Fibroblast of mammary gland (primary cell): ENCODE data around the gene SOHLH2.

Experiments
- DNase-seq: peaks from one replicate; pipeline ENCODE4 v3.0.0-alpha.2; 2010; ENCODE audit warnings: low read depth
- H3K4me3 ChIP-seq: 2 replicates; pipeline ENCODE4 v1.5.1; 2011; ENCODE audit warnings: low read depth, mild to moderate bottlenecking, low read length, moderate library complexity; ENCODE audit not compliant: control insufficient read depth
- TF ChIP-seq, protein P1 (sequence below): conservative IDR thresholded peaks from 2 replicates; pipeline ENCODE4 v1.5.1; 2011; ENCODE audit warnings: low read depth, low read length, inconsistent platforms; ENCODE audit not compliant: control insufficient read depth, insufficient read depth

The SOHLH2 gene, protein sequence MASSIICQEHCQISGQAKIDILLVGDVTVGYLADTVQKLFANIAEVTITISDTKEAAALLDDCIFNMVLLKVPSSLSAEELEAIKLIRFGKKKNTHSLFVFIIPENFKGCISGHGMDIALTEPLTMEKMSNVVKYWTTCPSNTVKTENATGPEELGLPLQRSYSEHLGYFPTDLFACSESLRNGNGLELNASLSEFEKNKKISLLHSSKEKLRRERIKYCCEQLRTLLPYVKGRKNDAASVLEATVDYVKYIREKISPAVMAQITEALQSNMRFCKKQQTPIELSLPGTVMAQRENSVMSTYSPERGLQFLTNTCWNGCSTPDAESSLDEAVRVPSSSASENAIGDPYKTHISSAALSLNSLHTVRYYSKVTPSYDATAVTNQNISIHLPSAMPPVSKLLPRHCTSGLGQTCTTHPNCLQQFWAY

DNA sequence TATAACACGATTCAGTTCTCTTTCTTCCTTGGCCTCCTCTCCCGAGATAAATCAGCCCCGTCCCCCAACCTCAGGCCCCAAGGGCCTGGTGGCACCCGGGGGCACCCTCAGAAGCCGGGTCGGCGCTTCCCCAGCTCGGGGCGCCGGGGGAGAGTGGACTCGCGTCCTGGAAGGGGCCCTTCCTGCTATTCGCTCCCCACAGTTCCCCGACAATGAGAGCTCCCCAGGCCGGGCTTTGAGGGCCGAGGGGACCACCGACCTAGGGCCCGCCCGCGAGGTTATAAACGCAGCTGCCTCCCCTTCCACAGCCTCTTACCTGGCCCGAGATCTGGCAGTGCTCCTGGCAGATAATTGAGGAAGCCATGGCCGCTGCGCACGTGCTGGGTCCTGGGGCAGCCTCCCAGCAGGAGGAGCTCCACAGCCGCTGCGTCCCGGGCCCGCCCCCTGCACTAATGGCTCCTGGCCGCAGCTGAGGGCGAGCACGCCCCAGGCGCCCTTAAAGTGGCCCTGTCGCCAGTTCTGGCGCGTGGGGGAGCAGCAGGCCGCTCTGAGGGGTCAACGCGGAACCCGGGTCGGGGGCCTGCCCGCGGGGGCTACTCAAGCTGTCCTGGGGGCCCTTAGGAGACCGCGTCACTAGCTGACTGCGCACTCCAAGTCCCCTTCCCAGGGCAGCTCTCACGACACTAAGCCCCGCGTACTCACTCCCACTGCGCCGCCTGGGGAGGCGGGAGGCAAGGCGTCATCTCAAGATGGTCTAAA lies at the start of gene SOHLH2:
TSS of gene SOHLH2 (minus strand) at position 394 of the 759 bp plus-strand sequence. CDS start at position 364, 30 bp downstream.
- TF ChIP-seq, protein P1, sequence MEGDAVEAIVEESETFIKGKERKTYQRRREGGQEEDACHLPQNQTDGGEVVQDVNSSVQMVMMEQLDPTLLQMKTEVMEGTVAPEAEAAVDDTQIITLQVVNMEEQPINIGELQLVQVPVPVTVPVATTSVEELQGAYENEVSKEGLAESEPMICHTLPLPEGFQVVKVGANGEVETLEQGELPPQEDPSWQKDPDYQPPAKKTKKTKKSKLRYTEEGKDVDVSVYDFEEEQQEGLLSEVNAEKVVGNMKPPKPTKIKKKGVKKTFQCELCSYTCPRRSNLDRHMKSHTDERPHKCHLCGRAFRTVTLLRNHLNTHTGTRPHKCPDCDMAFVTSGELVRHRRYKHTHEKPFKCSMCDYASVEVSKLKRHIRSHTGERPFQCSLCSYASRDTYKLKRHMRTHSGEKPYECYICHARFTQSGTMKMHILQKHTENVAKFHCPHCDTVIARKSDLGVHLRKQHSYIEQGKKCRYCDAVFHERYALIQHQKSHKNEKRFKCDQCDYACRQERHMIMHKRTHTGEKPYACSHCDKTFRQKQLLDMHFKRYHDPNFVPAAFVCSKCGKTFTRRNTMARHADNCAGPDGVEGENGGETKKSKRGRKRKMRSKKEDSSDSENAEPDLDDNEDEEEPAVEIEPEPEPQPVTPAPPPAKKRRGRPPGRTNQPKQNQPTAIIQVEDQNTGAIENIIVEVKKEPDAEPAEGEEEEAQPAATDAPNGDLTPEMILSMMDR: no peak
- no peak within 1 kb of the TSS for H3K4me3 ChIP-seq
- no peak for DNase-seq

DNA sequence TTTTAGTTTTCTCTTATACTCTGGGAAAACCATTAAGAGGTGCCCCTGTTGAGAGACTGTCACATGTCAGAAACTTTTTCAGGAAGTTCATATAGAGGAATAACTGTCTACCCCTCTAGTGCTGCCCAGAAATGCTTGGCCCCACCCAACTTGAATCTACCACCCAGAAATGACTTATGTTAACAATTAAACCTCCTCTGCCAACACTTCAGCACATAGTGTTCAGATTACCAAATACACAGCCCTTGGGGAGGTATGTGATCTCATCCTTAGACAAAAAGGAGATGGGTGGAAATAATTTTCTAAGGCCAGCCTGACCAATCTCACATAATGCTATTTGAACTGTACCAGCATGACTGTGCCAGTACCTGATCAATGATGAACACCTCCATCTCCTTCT lies 47.6 kb upstream of the SOHLH2 start:
- TF ChIP-seq, protein P1: no peak
- peak; percentile 82 for DNase-seq
- H3K4me3 ChIP-seq: no peak overlapping the region

DNA sequence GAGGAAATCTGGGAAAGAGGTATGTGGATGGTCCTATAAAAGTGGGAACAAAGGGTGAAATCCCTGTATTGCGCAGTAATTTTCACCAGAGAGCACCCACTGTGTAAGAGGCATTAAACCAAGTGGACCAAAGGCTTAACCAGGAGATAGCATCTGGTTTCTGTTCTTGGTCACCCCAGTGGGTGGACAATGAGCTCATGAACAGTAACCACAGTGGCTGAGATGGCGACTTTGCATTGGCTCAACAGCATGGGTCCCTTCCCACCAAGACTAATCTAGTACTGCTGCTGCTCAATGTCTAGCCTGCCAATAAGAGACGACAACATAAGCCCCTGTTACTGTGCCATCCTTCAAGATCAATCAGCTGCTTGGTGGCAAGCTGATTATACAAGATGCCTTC lies 46.7 kb upstream of the SOHLH2 start:
- DNase-seq: peak; percentile 73
- no peak overlapping the region for H3K4me3 ChIP-seq
- TF ChIP-seq, protein P1: no peak

DNA sequence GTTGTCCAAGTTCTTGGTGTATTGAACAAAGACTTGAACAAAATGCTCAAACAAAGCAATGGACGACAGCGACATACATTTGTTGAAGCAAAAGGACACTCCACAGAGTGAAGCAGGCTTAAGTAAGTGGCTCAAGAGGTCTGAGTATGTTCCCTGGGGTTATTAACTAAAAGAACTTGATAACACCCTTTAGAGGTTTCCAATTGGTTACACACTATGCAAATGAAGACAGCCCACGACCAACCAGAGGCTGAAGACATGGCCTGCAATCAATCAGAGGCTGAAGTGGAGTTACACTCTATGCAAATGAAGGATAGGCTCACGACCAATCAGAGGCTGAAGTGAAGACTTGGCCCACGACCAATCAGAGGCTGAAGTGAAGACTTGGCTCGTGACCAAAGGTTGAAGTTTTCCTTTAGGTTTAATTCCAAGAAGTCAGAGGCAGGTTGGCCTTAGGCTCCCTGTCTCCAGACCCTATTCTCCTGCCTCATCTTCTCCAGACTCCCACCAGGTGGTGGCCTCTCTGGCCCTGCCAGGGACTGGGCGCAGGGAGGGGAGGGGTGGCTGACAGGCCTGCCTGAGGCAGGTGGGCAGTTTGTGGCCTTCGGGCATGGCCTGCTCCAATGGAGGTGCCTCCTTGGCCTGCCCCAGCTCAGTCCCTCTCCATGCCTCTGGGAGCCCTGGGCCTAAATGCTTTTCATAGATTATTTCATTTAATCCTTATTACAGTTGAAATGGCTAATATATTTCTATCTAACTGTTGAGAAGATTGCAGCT lies 45.2 kb upstream of the SOHLH2 start:
- TF ChIP-seq, protein P1: no peak
- no peak for DNase-seq
- H3K4me3 ChIP-seq: no peak overlapping the region

DNA sequence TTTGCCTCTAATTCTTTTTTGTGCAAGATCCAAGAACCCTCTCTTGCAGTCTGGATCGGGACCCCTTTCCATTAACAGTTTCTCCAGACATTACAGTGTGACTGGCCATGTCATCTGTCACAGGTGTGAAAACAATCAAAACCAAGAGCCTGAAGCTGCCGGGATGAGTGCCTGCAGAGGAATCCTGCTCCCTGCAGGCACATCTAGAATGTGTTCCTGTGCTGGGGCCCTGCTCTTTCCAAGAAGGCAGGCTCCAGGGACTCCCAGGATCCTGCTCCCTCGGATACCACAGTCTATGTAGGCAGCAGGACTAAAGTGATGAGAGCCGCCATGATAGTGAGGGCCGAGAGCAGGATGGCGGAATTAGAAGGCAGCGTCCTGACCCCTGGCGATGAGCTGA lies 44.5 kb upstream of the SOHLH2 start:
- DNase-seq: no peak
- TF ChIP-seq, protein P1: no peak
- H3K4me3 ChIP-seq: no peak overlapping the region

DNA sequence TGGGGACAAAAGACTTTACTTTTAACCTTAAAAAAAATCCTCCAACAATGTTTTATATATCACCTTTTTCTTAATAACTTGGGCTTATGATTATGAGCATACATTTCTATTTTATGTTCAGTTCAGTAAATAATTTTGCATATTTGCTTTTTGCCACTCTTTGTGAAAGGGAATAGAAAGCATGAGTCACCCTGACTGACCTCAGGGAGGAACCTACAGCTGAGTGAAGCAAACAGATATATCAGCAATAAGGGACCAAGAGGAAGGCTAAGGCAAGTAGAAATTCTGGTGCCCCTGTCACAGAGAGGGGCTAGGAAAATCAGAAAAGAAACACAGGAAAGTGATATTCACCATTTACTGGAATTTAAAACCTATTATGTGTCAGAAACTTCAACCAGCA lies 37.2 kb upstream of the SOHLH2 start:
- peak; percentile 31 for DNase-seq
- H3K4me3 ChIP-seq: no peak overlapping the region
- TF ChIP-seq, protein P1: no peak
